Naive thymus-derived CD8-positive, alpha-beta T cell (primary cell): ENCODE data around the gene NUP210L. TPM values are rescaled to one million over a fixed set of nuclear protein-coding genes. Genes with fewer than 3 reads are reported as not detected.
"Not testable (repeated sequence)": the region's sequence is repeated elsewhere in the genome, so short reads cannot be mapped to it uniquely, and the experiment has no call there.

Experiments used
- ATAC-seq, 2 donors: fragments of 150-1000 bp; cut with Tn5 transposase in 1 of 2; sonication (Bioruptor Pico), chemical (Tn5 transposase) in 1 of 2; 1 replicate in 1 of 2; 2 replicates in 1 of 2; pipeline ENCODE4 v1.10.0; 2021; ENCODE audit warnings: mild to moderate bottlenecking in 2 of 2, moderate library complexity in 2 of 2
- POLR2A ChIA-PET: fragments of 350-600 bp; sonication (Branson Sonifier 250); formaldehyde crosslinking; loops from one replicate; lab custom pipeline; 2021; ENCODE audit warnings: antibody characterized with exemption; lab: Charles Lee
- DNase-seq, 10 donors: peaks; one replicate each; pipeline versions ENCODE4 v3.0.0 to v3.0.0-alpha.2; 2020 to 2022
- H3K27ac Mint-ChIP-seq, 10 donors: one replicate each; pipeline ENCODE4 v1.8.0; 2020 to 2022; ENCODE audit warnings: mild to moderate bottlenecking in 10 of 10, mixed read lengths in 10 of 10, moderate library complexity in 4 of 10, inconsistent platforms in 1 of 10
- H3K27me3 Mint-ChIP-seq, 5 donors: one replicate each; pipeline ENCODE4 v1.8.0; 2021 to 2022; ENCODE audit warnings: mixed read lengths in 5 of 5
- H3K36me3 Mint-ChIP-seq, 3 donors: one replicate each; pipeline ENCODE4 v1.8.0; 2020 to 2022; ENCODE audit warnings: mixed read lengths in 3 of 3, mild to moderate bottlenecking in 2 of 3, inconsistent platforms in 1 of 3
- H3K4me1 Mint-ChIP-seq, 4 donors: one replicate each; pipeline ENCODE4 v1.8.0; 2021 to 2022; ENCODE audit warnings: mixed read lengths in 4 of 4
- H3K4me3 Mint-ChIP-seq, 10 donors: one replicate each; pipeline ENCODE4 v1.8.0; 2020 to 2022; ENCODE audit warnings: mild to moderate bottlenecking in 10 of 10, mixed read lengths in 10 of 10, moderate library complexity in 6 of 10, inconsistent platforms in 1 of 10
- H3K9me3 Mint-ChIP-seq, 9 donors: one replicate each; pipeline ENCODE4 v1.8.0; 2020 to 2022; ENCODE audit warnings: mixed read lengths in 9 of 9, mild to moderate bottlenecking in 3 of 9, inconsistent platforms in 1 of 9, moderate library complexity in 1 of 9
- polyA plus RNA-seq, 3 donors: library from polyadenylated mRNA; unstranded; fragments of 300-500 nt; fragmentation: Illumina TruSeq; gene quantifications; one replicate each; pipeline ENCODE4 v1.2.3, GENCODE V29; 2021
- total RNA-seq, 8 experiments: library from RNA in 2 of 8; stranded (reverse) in 2 of 8; gene quantifications; one replicate each; pipeline ENCODE4 v1.2.3 and lab custom pipeline; 2021 to 2026

Gene NUP210L
- total and polyA plus RNA-seq, 5 experiments from 2014 or later = 0.06 to 0.22 (median 0.16) TPM; not detected in 2

GRCh38 chr1:154166207-154166606, 11.3 kb upstream of the NUP210L start:
- H3K9me3 Mint-ChIP-seq = no peaks in the 10 kb centered on the region
- H3K4me1 Mint-ChIP-seq = peaks cover 14 to 44% (median 30%) of the 10 kb centered on the region in 4 donors
- POLR2A ChIA-PET = interaction anchor here (0.7 to 1.8 kb wide), 3 partner anchors 9 to 100 kb away, joined by 3 to 7 read pairs (median 4); no protein-coding TSS in a partner anchor
- H3K36me3 Mint-ChIP-seq = peaks cover 9 to 100% (median 45%) of the 10 kb centered on the region in 3 donors
- DNase-seq (no peak), ATAC-seq (no peak)
- H3K27ac Mint-ChIP-seq = peak overlapping the region in 6 of 10 donors; percentile 22 to 67 (median 35)
- no peak overlapping the region for H3K4me3 Mint-ChIP-seq
- no peaks in the 10 kb centered on the region for H3K27me3 Mint-ChIP-seq

DNA sequence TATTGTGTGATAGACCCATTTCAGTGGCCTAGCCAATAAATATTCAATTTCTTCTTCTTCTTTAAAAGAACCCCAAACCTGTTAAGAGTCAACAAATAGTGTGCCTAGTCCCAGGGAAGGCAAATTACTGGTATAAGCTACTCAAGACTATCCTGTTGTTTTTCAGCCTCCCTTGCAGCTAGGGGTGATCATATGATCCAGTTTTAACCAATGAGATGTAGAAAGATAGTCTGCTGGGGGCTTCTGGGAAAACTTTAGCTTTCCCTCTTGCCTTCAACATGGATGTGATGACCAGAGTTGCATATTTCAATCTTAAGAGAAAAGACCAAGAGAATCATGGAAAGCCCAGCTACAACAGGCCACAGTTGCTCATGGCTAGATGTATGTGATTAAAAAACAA, 4.7 kb upstream of the NUP210L start:
- H3K36me3 Mint-ChIP-seq = peaks cover 22 to 85% (median 44%) of the 10 kb centered on the region in 3 donors
- ATAC-seq (no peak), DNase-seq (no peak)
- peaks cover 0 to 10% (median 3%) of the 10 kb centered on the region in 9 donors for H3K9me3 Mint-ChIP-seq
- peaks cover 37 to 73% (median 62%) of the 10 kb centered on the region in 4 donors for H3K4me1 Mint-ChIP-seq
- no peaks in the 10 kb centered on the region for H3K27me3 Mint-ChIP-seq
- peak overlapping the region in 4 of 10 donors; percentile 7 to 85 (median 80) for H3K4me3 Mint-ChIP-seq
- POLR2A ChIA-PET = interaction anchor here (0.5 to 7.3 kb wide), 6 partner anchors 10 to 169 kb away, joined by 3 to 73 read pairs (median 16); partner anchors contain the start of genes RPS27 and UBAP2L
- peak overlapping the region; percentile 21 to 97 (median 94) for H3K27ac Mint-ChIP-seq

GRCh38 chr1:154158307-154159125, 3.6 kb upstream of the NUP210L start:
- Mint-ChIP-seq H3K27ac (peak overlapping the region; percentile 93 to 98 (median 95)), H3K4me1 (peaks cover 44 to 75% (median 68%) of the 10 kb centered on the region in 4 donors), H3K36me3 (peaks cover 18 to 84% (median 37%) of the 10 kb centered on the region in 3 donors), H3K9me3 (peaks cover 0 to 10% (median 3%) of the 10 kb centered on the region in 9 donors), H3K4me3 (peak overlapping the region; percentile 54 to 85 (median 80)), H3K27me3 (no peaks in the 10 kb centered on the region)
- POLR2A ChIA-PET = interaction anchor here (0.6 to 7.3 kb wide), 11 partner anchors 8 to 455 kb away, joined by 3 to 73 read pairs (median 7); partner anchors contain the start of genes RPS27 and UBAP2L
- ATAC-seq (no peak), DNase-seq (no peak)

- Mint-ChIP-seq H3K4me3 (peak overlapping the region; percentile 54 to 85 (median 80)), H3K36me3 (peaks cover 14 to 76% (median 33%) of the 10 kb centered on the region in 3 donors), H3K9me3 (peaks cover 0 to 10% (median 3%) of the 10 kb centered on the region in 9 donors), H3K27ac (peak overlapping the region; percentile 93 to 98 (median 95)), H3K27me3 (no peaks in the 10 kb centered on the region), H3K4me1 (peaks cover 39 to 73% (median 65%) of the 10 kb centered on the region in 4 donors)
- DNase-seq (peak; percentile 23 to 90 (median 76)), ATAC-seq (peak; percentile 98)
- POLR2A ChIA-PET = interaction anchor here (0.6 to 7.3 kb wide), 10 partner anchors 9 to 456 kb away, joined by 3 to 73 read pairs (median 6); partner anchors contain the start of genes RPS27 and UBAP2L
These were observed 2.8 kb upstream of the NUP210L start for GRCh38 chr1:154157520-154158306.

- Mint-ChIP-seq H3K27me3 (no peaks in the 10 kb centered on the region), H3K4me3 (peak overlapping the region in 8 of 10 donors; percentile 7 to 64 (median 28)), H3K4me1 (peaks cover 39 to 76% (median 62%) of the 10 kb centered on the region in 4 donors), H3K27ac (peak overlapping the region; percentile 91 to 98 (median 94)), H3K9me3 (peaks cover 0 to 9% (median 2%) of the 10 kb centered on the region in 9 donors), H3K36me3 (peaks cover 14 to 53% (median 19%) of the 10 kb centered on the region in 3 donors)
- POLR2A ChIA-PET = interaction anchor here (1.2 to 7.3 kb wide), 3 partner anchors 13 to 163 kb away, joined by 3 to 73 read pairs (median 52); partner anchors contain the start of gene RPS27
- ATAC-seq (no peak), DNase-seq (no peak)
These were observed 378 bp upstream of the NUP210L start for GRCh38 chr1:154155251-154155650.

- peaks cover 7 to 43% (median 9%) of the 10 kb centered on the region in 3 donors for H3K36me3 Mint-ChIP-seq
- peaks cover 0 to 4% (median 0%) of the 10 kb centered on the region in 9 donors for H3K9me3 Mint-ChIP-seq
- POLR2A ChIA-PET = interaction anchor here (2.0 kb wide), 1 partner anchor 163 kb away, joined by 8 read pairs; the partner anchor contains the start of gene RPS27
- peak overlapping the region in 5 of 10 donors; percentile 22 to 65 (median 58) for H3K4me3 Mint-ChIP-seq
- ATAC-seq (no peak), DNase-seq (no peak)
- peak overlapping the region; percentile 91 to 98 (median 94) for H3K27ac Mint-ChIP-seq
- H3K4me1 Mint-ChIP-seq = peaks cover 37 to 65% (median 53%) of the 10 kb centered on the region in 4 donors
- H3K27me3 Mint-ChIP-seq = no peaks in the 10 kb centered on the region
These were observed 820 bp downstream of the NUP210L start for GRCh38 chr1:154154053-154154452.

DNA sequence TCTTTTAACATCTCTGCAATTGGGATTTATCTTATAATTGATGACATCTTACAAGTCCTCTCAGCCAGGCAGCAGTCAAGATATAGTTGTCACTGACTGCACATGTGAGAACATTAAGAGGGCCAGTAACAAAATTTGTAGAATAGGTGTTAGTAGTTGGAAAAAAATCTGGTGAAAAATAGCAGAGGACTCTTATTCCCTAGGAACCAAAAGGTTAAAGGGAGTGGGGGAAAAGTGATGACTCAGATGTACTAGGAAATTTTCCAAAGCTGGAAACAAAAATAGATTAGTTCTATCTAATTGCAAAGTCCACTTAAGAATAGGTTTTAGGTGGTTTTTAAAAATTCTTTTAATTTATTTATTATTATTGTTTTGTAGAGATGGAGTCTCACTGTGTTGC, 3.6 kb downstream of the NUP210L start:
- POLR2A ChIA-PET = no interaction called here
- Mint-ChIP-seq H3K36me3 (peaks cover 0 to 22% (median 4%) of the 10 kb centered on the region in 3 donors), H3K27me3 (no peaks in the 10 kb centered on the region), H3K9me3 (no peaks in the 10 kb centered on the region), H3K4me3 (no peak overlapping the region), H3K27ac (peak overlapping the region in 5 of 10 donors; percentile 1 to 84 (median 44)), H3K4me1 (peaks cover 15 to 45% (median 28%) of the 10 kb centered on the region in 4 donors)
- ATAC-seq (no peak), DNase-seq (no peak)

DNA sequence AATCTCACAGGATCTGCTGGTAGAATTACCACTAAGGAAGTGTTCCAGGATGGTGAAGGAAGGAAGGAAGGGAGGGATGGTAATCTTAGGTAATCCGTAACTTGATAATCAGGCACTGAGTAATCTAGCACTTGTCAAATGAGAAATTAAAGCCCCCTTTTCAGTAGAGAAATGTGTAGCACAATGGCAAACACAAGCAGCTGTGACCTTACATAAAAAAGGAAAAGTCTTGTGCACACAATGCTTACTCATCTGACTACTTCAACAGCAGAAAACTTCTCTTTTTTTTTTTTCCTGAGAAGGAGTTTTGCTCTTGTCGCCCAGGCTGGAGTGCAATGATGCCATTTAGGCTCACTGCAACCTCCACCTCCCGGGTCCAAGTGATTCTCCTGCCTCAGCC, 6.1 kb downstream of the NUP210L start:
- no peak for ATAC-seq
- no peaks in the 10 kb centered on the region for H3K27me3 Mint-ChIP-seq
- no peak overlapping the region for H3K4me3 Mint-ChIP-seq
- peaks cover 0 to 1% (median 0%) of the 10 kb centered on the region in 3 donors for H3K36me3 Mint-ChIP-seq
- no peaks in the 10 kb centered on the region for H3K9me3 Mint-ChIP-seq
- no peak for DNase-seq
- peaks cover 3 to 23% (median 6%) of the 10 kb centered on the region in 4 donors for H3K4me1 Mint-ChIP-seq
- H3K27ac Mint-ChIP-seq = peak overlapping the region in 4 of 10 donors; percentile 1 to 79 (median 60)
- POLR2A ChIA-PET = interaction anchor here (1.2 kb wide), 1 partner anchor 10 kb away, joined by 3 read pairs; no protein-coding TSS in a partner anchor

DNA sequence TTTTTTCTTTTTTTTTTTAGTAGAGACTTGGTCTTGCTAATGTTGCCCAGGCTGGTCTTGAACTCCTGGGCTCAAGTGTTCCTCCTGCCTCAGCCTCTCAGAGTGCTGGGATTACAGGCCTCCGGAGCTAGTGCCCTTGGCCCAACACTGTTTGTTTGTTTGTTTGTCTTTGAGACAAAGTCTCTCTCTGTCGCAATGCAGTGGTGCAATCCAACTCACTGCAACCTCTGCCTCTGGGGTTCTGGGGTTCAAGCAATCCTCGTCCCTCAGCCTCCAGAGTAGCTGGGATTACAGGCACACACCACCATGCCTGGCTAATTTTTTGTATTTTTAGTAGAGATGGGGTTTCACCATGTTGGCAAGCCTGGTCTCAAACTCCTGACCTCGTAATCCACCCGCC, 7.4 kb downstream of the NUP210L start:
- peaks cover 0 to 14% (median 2%) of the 10 kb centered on the region in 4 donors for H3K4me1 Mint-ChIP-seq
- H3K4me3 Mint-ChIP-seq, DNase-seq, H3K9me3 Mint-ChIP-seq, H3K36me3 Mint-ChIP-seq, ATAC-seq, H3K27me3 Mint-ChIP-seq: not testable (repeated sequence)
- H3K27ac Mint-ChIP-seq = peak overlapping the region in 1 of 10 donors; percentile 14
- POLR2A ChIA-PET = interaction anchor here (1.1 kb wide), 1 partner anchor 10 kb away, joined by 3 read pairs; no protein-coding TSS in a partner anchor

GRCh38 chr1:154145986-154146385, 8.9 kb downstream of the NUP210L start:
- no peak for DNase-seq

DNA sequence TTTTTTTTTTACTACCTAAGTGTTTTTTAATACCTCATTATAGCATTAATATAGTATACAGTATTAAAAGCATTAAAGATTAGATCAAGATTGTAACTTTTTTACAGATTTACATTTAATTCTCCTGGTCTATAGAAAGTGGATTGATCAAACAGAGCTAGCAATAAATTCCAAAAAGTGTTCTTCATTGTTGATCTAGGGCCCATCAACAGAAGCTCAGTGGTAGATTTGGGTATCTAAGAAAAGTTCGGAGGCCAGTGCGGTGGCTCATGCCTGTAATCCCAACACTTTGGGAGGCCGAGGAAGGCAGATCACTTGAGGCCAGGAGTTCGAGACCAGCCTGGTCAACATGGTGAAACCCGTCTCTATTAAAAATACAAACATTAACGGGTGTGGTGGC, 12.5 kb downstream of the NUP210L start:
- POLR2A ChIA-PET = interaction anchor here (0.6 to 0.7 kb wide), 2 partner anchors 13 to 478 kb away, joined by 3 read pairs; no protein-coding TSS in a partner anchor
- DNase-seq (no peak), ATAC-seq (no peak)
- Mint-ChIP-seq H3K27me3 (no peaks in the 10 kb centered on the region), H3K36me3 (no peaks in the 10 kb centered on the region), H3K9me3 (no peaks in the 10 kb centered on the region), H3K27ac (no peak overlapping the region), H3K4me3 (no peak overlapping the region), H3K4me1 (peaks cover 0 to 5% (median 4%) of the 10 kb centered on the region in 4 donors)

More at GRCh38 chr1:154145986-154146385, 8.9 kb downstream of the NUP210L start:
- H3K4me3 Mint-ChIP-seq = no peak overlapping the region
- H3K27ac Mint-ChIP-seq = peak overlapping the region in 1 of 10 donors; percentile 29
- no peaks in the 10 kb centered on the region for H3K36me3 Mint-ChIP-seq
- no peaks in the 10 kb centered on the region for H3K9me3 Mint-ChIP-seq
- POLR2A ChIA-PET = no interaction called here
- no peaks in the 10 kb centered on the region for H3K27me3 Mint-ChIP-seq
- peaks cover 2 to 13% (median 3%) of the 10 kb centered on the region in 4 donors for H3K4me1 Mint-ChIP-seq
- ATAC-seq = no peak
